ENCODE measurements around the gene UBE2L3. TPM values are rescaled to one million over a fixed set of nuclear protein-coding genes. Genes with fewer than 3 reads are reported as not detected.
A peak's percentile ranks its signal among the peaks of the same experiment; 100 is the strongest.

Gene UBE2L3
- total RNA-seq, 4 donors from 2014 or later: 12.1 to 41.6 (median 24.1) TPM

DNA sequence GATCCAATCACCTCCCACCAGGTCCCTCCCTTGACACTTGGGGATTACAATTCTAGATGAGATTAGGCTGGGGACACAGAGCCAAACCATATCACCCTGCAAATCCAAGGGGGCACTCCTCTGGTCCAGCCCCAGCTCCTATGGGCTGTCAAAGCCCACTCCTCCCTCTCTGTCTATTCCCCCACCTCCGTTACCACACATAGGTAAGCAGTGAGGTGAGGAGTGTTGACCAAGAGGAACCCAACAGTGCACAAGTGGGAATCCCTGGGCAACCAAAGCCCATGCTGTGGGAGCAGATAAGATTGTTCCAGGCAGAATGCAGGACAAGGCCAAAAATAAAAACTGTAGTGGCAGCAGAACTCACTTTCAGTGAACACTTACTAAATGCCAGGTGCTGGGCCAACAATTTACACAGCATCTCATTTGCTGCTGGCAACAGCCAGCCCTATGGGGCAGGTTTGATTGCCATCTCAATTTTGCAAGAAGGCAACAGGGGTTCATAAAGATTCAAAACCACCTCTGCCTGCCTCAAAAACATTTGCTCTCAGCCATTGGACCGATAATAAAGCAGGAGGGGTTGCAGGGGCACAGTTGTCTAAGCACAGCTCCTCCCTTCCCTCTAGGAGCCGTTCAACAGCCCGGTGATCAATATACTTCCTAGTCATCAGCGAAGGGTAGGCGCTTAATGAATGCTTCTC is 83.5 kb downstream of the UBE2L3 start:
- no peak for DNase-seq

DNA sequence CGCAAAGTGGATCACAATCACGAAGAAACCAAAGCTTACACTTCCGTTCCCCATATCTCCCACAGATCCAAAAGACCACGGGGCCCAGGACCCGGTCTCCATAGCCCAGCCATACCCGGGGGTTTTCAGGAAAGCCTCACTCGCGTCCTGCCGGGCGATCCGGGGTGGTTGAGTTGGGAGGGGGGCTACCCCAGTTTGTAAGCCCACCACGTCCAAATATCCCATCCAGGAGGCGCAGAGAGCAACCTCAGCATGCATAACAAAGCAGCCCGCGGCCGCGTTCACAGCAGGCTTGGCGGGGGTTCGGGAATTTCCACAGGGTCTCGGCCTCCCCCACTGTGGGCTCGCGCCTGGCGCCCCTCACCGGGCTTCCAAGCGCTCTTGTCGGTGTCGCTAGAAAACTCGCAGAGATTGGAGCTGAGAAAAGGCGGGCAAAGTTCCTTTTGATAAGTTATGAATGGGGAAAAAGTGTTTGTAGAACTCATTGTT is 84.1 kb downstream of the UBE2L3 start:
- H3K36me3 ChIP-seq: no peaks in the 10 kb centered on the region
- TF ChIP-seq, protein P1, sequence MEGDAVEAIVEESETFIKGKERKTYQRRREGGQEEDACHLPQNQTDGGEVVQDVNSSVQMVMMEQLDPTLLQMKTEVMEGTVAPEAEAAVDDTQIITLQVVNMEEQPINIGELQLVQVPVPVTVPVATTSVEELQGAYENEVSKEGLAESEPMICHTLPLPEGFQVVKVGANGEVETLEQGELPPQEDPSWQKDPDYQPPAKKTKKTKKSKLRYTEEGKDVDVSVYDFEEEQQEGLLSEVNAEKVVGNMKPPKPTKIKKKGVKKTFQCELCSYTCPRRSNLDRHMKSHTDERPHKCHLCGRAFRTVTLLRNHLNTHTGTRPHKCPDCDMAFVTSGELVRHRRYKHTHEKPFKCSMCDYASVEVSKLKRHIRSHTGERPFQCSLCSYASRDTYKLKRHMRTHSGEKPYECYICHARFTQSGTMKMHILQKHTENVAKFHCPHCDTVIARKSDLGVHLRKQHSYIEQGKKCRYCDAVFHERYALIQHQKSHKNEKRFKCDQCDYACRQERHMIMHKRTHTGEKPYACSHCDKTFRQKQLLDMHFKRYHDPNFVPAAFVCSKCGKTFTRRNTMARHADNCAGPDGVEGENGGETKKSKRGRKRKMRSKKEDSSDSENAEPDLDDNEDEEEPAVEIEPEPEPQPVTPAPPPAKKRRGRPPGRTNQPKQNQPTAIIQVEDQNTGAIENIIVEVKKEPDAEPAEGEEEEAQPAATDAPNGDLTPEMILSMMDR (IDR thresholded peaks at IDR 0.05): no peak
- TF ChIP-seq POLR2A (IDR thresholded peaks at IDR 0.05): no peak
- no peaks in the 10 kb centered on the region for H3K9me3 ChIP-seq
- intact Hi-C loops (cut with DNase I; ENCODE audit: low total_unique reads): no loop called here
- H3K27ac ChIP-seq: no peak overlapping the region
- H3K4me3 ChIP-seq: peak overlapping the region; percentile 44 to 46
- no peak for DNase-seq
- peaks cover 0 to 7% of the 10 kb centered on the region in 2 donors for H3K4me1 ChIP-seq
- no peaks in the 10 kb centered on the region for H3K27me3 ChIP-seq

More for the DNA sequence above, 83.5 kb downstream of the UBE2L3 start:
- intact Hi-C loops (cut with DNase I; ENCODE audit: low total_unique reads): no loop called here
- no peak overlapping the region for H3K4me3 ChIP-seq
- H3K27ac ChIP-seq: no peak overlapping the region
- H3K4me1 ChIP-seq: peaks cover 0 to 7% of the 10 kb centered on the region in 2 donors
- no peaks in the 10 kb centered on the region for H3K27me3 ChIP-seq
- TF ChIP-seq, protein P1 (IDR thresholded peaks at IDR 0.05): no peak
- no peak for TF ChIP-seq POLR2A (IDR thresholded peaks at IDR 0.05)
- no peaks in the 10 kb centered on the region for H3K9me3 ChIP-seq
- no peaks in the 10 kb centered on the region for H3K36me3 ChIP-seq

DNA sequence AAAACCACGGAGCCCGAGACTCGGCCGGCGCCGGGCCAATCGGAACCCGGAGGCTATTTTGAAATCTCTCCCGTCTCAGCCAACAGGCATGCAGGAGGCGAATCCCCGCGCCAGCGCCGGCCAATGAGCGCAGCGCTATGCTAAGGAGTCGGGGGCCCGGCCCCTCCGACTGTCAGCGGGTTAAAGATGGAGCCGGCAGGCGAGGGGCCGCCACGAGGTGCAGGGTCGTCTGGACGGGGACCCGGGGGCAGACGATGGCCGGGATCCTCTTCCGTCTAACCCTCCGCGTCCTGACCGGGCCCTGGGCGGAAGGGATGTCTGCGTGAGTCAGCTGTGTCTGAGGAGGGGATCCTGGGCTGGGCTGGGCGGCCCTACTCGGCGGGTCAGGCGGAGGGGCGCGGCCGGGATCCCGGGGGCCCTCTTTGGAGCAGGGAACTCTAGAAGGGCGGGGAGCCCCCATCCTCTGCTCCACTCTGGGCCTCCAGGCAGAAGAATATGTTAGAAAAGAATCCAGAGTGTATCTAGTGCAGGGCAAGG is 84.6 kb downstream of the UBE2L3 start:
- TF ChIP-seq, protein P1 (IDR thresholded peaks at IDR 0.05): no peak
- TF ChIP-seq POLR2A (IDR thresholded peaks at IDR 0.05): no peak
- Histone ChIP-seq H3K4me1 (peaks cover 0 to 7% of the 10 kb centered on the region in 2 donors), H3K9me3 (no peaks in the 10 kb centered on the region), H3K27ac (no peak overlapping the region), H3K36me3 (no peaks in the 10 kb centered on the region), H3K27me3 (no peaks in the 10 kb centered on the region), H3K4me3 (peak overlapping the region; percentile 44 to 46)
- peak; percentile 81 to 84 for DNase-seq
- intact Hi-C loops (cut with DNase I; ENCODE audit: low total_unique reads): no loop called here

DNA sequence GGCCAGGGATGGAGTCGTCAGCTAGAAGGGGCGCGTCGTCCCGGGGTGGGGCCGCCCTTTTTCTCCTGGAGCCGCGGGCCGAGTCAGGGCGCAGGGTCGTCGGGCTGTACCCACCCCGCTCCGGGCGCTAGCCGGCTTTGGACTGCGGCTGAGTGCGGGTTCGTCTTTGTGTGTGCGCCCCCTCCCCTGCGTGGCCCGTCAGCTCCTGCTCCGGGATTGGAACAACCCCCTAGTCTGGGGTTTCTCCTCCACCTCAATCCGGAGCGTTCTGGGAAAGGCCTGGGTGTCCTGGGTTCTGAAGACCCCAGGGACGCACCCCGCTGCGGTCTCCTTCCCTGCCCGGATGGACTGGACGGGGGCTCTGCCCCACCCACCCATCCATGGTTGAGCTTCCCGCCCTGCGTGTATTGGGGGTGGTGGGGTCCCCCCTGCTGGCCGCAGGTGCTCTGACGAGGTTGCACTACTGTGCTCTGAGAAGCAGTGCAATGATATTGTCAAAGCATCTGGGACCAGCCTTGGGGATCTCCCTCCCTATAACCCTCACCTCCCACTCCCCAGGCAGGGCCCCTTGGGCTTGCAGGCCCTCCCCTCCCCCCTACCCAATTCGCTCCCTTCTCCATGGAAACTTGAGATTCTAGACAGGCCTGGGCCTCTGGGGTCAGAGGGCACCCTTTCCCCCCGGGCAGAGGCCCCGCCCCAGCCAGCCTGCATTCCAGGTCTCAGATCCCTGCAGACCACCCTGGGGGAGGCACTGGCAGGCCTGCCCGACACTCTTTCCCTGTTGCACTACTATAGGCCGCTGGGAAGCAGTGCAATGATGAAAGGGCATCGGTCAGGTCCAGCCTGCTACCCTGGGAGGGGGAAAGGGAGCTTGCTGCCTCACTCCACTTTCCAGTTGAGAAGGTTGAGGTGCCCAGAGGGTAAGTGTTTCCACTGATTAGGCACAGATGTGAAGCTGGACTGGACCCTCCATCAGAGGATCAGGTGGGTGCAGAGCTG is 85.3 kb downstream of the UBE2L3 start:
- no peaks in the 10 kb centered on the region for H3K36me3 ChIP-seq
- no peak for DNase-seq
- intact Hi-C loops (cut with DNase I; ENCODE audit: low total_unique reads): no loop called here
- peaks cover 0 to 5% of the 10 kb centered on the region in 2 donors for H3K27me3 ChIP-seq
- H3K9me3 ChIP-seq: no peaks in the 10 kb centered on the region
- H3K4me1 ChIP-seq: peaks cover 0 to 7% of the 10 kb centered on the region in 2 donors
- no peak overlapping the region for H3K27ac ChIP-seq
- peak overlapping the region; percentile 44 to 46 for H3K4me3 ChIP-seq
- TF ChIP-seq, protein P1 (IDR thresholded peaks at IDR 0.05): no peak
- TF ChIP-seq POLR2A (IDR thresholded peaks at IDR 0.05): no peak
